GM12865 (cell line): ENCODE results near the gene MYO1B.

Experiments
- DNase-seq: peaks from one replicate; pipeline ENCODE4 v3.0.0; 2010; ENCODE audit warnings: low read depth
- H3K4me3 ChIP-seq: 2 replicates; pipeline ENCODE4 v1.5.1; 2011; ENCODE audit warnings: mild to moderate bottlenecking, low read depth, low read length, control low read depth
- TF ChIP-seq, protein P1 (sequence below): IDR thresholded peaks from 2 replicates; pipeline ENCODE4 v1.5.1; 2011; ENCODE audit warnings: low read length, control low read depth, low read depth, inconsistent platforms; ENCODE audit not compliant: insufficient read depth; ENCODE audit errors: missing control alignments

The MYO1B gene

DNA sequence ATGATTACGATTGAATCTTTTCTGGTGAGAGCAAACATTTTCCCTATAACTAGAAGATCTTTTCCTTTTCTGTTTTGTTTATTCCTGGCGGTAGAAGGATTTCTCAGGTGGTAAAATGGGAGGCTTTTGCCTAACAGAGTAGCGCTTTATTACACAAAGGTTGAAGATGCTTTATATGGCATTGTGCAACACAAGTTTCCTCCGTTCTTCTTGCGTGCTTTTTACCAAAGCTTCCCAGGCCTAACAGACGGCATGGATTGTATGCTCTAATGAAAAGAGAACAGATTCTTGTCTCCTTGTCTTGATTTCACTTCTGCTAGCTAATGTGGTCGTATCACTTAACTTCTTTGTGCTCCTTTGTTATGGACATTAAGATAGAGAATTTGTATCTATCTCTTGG is 43.8 kb downstream of the MYO1B start:
- TF ChIP-seq, protein P1, sequence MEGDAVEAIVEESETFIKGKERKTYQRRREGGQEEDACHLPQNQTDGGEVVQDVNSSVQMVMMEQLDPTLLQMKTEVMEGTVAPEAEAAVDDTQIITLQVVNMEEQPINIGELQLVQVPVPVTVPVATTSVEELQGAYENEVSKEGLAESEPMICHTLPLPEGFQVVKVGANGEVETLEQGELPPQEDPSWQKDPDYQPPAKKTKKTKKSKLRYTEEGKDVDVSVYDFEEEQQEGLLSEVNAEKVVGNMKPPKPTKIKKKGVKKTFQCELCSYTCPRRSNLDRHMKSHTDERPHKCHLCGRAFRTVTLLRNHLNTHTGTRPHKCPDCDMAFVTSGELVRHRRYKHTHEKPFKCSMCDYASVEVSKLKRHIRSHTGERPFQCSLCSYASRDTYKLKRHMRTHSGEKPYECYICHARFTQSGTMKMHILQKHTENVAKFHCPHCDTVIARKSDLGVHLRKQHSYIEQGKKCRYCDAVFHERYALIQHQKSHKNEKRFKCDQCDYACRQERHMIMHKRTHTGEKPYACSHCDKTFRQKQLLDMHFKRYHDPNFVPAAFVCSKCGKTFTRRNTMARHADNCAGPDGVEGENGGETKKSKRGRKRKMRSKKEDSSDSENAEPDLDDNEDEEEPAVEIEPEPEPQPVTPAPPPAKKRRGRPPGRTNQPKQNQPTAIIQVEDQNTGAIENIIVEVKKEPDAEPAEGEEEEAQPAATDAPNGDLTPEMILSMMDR: no peak
- H3K4me3 ChIP-seq: no peak overlapping the region
- no peak for DNase-seq

DNA sequence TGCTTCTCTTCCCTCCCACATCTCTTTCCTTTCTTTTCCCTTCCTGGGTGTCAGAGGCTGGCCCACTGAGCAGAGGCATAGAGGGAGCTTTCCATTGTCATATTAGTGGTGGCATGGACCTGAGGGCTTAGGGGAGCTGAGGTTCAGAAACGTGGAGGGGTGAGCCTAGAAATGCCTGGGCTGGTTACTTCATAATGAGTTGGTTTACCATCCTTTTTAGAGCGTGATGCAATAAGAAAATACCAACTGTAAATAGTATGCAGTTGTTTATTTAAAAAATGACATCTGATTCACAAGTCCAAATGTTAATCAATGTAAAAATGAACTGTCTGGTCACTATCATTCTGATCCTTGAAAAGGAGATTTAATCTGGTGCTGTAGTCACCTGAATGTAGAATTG is 46.3 kb downstream of the MYO1B start:
- TF ChIP-seq, protein P1: no peak
- DNase-seq: no peak
- H3K4me3 ChIP-seq: no peak overlapping the region

DNA sequence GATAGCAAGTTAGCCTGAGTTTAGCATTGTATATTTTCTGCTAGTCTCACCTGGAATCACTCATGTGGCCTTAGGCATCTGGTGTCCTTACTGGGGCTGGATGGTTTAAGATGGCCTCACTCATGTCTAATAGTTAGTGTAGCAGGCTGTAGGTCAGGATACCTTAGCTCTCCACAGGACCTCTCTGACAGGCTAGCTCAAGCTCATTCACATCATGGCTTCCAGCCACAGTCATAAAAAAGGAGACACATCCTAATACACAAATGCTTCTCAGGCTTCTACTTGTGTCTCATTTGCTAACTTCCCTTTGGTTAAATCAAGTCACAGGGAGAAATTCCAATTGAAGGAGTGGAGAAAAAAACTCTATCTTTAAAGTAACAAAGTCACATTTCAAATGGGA is 47.7 kb downstream of the MYO1B start:
- DNase-seq: no peak
- TF ChIP-seq, protein P1: no peak
- H3K4me3 ChIP-seq: no peak overlapping the region

DNA sequence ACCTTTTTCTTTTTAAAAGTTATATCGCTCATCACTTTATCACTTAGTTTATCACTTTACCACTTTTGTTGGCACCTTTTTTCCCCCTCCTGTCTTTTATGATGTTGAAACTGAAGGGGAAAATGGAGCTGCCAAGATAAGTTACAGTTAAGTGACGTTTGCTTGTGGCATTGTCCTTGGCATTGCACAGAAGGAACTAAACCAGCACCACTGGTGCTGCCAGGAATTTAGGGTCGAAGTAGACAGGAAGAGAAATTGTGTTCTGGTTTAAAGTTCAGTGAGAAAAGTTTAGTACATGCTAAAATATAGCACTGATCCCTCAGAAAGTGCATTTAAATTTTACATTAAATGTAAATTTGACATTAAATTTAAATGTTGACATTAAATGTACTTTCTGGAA is 49.9 kb downstream of the MYO1B start:
- no peak for DNase-seq
- no peak overlapping the region for H3K4me3 ChIP-seq
- TF ChIP-seq, protein P1: no peak

DNA sequence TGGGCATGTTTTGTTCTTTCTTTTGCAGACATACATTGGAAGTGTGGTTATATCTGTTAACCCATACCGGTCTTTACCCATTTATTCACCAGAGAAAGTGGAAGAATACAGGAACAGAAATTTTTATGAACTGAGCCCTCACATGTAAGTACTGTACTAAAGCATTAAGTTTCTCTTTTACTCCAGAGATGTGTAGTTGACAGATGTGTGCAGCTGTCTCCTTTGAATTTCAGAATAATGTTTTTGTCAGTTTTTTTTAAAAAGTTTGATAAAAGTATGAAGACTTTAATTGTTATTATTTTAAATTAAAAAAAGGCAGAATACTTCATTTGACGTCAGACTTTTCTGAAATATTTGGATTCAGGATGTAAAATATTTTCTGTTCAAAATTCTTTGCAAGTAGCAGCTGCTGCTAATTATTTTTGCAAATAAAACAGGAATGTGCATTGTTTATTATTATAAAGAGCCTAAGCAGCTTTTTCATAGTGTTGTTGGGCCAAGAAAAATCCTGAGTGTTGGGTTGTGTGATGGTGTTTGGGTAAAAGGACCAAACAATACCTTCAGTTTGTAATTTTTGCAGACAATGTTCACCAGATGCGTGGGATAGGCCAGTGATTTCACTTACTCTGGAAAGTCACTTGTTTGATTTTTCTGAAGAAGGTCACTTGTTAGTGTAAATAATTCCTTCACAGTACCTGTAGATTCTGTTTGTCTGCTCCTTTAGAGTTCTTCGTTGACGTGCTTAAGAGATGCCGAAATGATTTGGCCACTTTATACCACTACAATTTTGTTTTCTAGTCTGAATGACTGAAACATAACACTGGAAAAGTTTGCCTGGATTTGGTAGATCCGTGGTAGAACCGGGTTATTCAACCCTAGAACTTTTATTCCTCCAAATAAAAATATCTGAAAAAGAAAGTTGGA is 51.1 kb downstream of the MYO1B start:
- no peak overlapping the region for H3K4me3 ChIP-seq
- no peak for DNase-seq
- TF ChIP-seq, protein P1: no peak

DNA sequence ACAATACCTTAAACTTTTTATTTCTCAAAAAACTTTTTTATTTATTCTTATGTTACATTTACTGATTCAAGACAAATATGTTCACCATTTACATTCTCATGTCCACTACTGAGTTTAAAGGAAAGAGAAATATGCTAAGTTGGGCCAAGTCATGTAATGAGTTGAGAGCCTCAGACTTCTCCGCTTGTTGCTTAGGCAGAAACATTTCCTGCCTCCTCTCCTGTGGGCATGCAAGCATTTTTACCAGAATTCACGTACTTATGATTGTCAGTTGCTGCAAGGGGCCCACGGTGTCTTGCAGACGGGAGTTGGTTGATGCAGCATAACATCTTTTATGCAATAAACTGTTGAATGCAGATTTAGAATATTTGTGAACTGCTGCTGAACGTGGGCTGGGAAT is 51.8 kb downstream of the MYO1B start:
- TF ChIP-seq, protein P1: no peak
- no peak overlapping the region for H3K4me3 ChIP-seq
- DNase-seq: no peak

DNA sequence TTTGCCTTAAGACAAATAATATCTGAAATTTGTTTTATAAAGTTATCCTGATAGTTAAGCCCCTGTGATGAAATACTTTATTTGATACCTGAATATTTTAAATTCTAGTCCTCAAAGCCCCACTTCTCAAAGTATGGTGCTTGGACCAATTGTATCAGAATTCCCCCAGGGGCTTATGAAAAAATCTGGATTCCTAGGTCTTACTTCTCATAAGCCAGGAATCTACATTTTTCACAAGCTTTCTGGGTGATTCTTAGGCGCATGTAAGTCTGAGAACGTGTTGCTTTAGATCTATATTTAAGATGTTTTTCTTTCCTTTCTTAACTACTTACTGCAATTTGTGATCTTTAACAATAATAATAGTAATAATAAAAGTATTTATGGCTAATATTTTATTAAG is 53.1 kb downstream of the MYO1B start:
- no peak overlapping the region for H3K4me3 ChIP-seq
- DNase-seq: no peak
- TF ChIP-seq, protein P1: no peak
